ENCODE measurements around the gene RAE1. TPM values are rescaled to one million over a fixed set of nuclear protein-coding genes. Genes with fewer than 3 reads are reported as not detected.

The RAE1 gene
- total RNA-seq, 1 donor from 2014 or later: 24.7 TPM

GRCh38 chr20:57390604-57391438 is 39.8 kb downstream of the RAE1 start, which contains the start of gene RBM38:
Gene RBM38, plus strand, starts transcription at chr20:57391396. Its CDS starts 186 bp downstream, at chr20:57391582.
- H3K9me3 Mint-ChIP-seq (ENCODE audit: unreplicated experiment): no peaks in the 10 kb centered on the region
- no peak for TF ChIP-seq CTCF (IDR thresholded peaks at IDR 0.05)

DNA sequence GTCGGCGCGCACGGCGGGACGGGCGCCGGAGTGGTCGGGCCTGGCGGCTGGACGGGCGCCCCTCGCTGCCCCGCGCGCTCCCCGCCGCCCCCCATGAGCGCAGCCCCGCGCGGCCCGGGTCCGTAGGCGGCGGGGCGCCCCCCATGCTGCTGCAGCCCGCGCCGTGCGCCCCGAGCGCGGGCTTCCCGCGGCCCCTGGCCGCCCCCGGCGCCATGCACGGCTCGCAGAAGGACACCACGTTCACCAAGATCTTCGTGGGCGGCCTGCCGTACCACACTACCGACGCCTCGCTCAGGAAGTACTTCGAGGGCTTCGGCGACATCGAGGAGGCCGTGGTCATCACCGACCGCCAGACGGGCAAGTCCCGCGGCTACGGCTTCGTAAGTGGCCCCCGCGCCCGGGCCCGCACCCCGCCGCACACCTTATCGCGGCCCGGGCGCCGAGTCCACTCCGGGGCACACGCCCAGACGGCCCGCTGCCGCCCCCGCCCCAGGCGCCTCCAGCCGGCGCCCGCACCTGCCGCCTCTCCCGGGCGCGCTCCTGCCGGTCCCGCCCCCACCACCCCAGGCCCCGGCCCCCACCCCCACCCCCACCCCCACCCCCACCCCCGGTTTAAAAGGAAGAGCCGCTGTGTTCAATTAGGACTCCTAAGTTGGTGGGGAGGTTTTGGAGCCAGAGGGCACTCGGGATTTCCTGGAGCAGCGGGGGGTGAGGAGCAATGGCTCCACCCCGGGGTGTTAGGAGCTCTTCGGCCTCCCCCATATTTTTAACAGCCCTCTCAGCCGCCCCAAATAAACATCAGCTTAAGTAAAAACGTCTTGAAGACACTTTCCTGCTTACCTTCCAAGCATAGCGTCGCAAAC is 40.6 kb downstream of the RAE1 start:
- Mint-ChIP-seq H3K4me3 (ENCODE audit: unreplicated experiment) (peak overlapping the region; percentile 80), H3K27me3 (ENCODE audit: unreplicated experiment) (no peaks in the 10 kb centered on the region), H3K36me3 (ENCODE audit: unreplicated experiment) (peaks cover 11% of the 10 kb centered on the region), H3K27ac (ENCODE audit: unreplicated experiment) (peak overlapping the region; percentile 14), H3K9me3 (ENCODE audit: unreplicated experiment) (no peaks in the 10 kb centered on the region), H3K4me1 (ENCODE audit: unreplicated experiment) (peaks cover 49% of the 10 kb centered on the region)
- DNase-seq (ENCODE audit: extremely low spot score, unreplicated experiment): no peak
- no peak for TF ChIP-seq CTCF (IDR thresholded peaks at IDR 0.05)

More at GRCh38 chr20:57390604-57391438, 39.8 kb downstream of the RAE1 start, which contains the start of gene RBM38:
- H3K36me3 Mint-ChIP-seq (ENCODE audit: unreplicated experiment): peaks cover 6% of the 10 kb centered on the region
- no peak for DNase-seq (ENCODE audit: extremely low spot score, unreplicated experiment)
- H3K27me3 Mint-ChIP-seq (ENCODE audit: unreplicated experiment): no peaks in the 10 kb centered on the region
- peak within 1 kb of the TSS; percentile 80 for H3K4me3 Mint-ChIP-seq (ENCODE audit: unreplicated experiment)
- H3K4me1 Mint-ChIP-seq (ENCODE audit: unreplicated experiment): peaks cover 46% of the 10 kb centered on the region
- H3K27ac Mint-ChIP-seq (ENCODE audit: unreplicated experiment): peak within 1 kb of the TSS; percentile 31

GRCh38 chr20:57392512-57393271 is 41.6 kb downstream of the RAE1 start:
- peak overlapping the region; percentile 80 for H3K4me3 Mint-ChIP-seq (ENCODE audit: unreplicated experiment)
- no peak for TF ChIP-seq CTCF (IDR thresholded peaks at IDR 0.05)
- DNase-seq (ENCODE audit: extremely low spot score, unreplicated experiment): no peak
- peaks cover 49% of the 10 kb centered on the region for H3K4me1 Mint-ChIP-seq (ENCODE audit: unreplicated experiment)
- H3K27ac Mint-ChIP-seq (ENCODE audit: unreplicated experiment): peak overlapping the region; percentile 46
- no peaks in the 10 kb centered on the region for H3K9me3 Mint-ChIP-seq (ENCODE audit: unreplicated experiment)
- no peaks in the 10 kb centered on the region for H3K27me3 Mint-ChIP-seq (ENCODE audit: unreplicated experiment)
- H3K36me3 Mint-ChIP-seq (ENCODE audit: unreplicated experiment): peaks cover 13% of the 10 kb centered on the region

DNA sequence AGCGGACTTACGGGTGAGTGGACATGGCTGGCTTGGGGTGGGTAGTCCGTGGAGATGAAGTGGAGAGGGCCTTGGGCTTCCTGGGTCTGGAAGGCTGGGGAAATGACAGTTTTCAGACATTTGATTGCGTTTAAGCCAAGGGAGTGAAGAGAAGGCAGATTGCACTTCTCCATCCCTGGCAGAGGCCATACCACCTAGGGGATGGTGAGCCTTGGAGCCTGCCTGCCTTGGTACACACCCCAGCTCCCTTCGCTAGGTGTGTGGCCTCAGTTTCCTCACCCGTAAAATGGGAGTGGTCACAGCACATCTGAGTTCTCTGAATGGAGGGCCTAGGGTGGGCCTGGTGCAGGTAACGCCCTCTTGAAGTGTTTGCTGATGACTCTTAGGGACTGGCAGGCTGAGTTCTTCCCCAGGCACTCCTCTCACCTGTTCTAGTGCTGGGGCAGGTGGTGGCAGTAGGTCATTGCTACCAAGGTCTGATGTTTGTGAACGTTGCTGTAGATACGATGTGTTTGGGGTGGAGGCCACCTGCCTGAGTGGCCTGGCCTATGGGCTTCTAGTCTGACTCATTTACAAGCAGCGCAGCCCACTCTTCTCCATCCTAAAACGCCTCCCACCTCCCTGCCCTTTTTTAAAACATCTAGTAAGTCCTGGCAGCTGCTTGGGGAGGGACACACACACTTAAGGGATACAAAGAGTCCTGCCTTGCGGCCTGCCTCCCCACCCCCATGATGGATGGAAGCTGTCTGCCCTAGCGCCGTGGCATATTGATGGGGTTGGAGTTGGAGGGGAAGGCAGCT is 42.5 kb downstream of the RAE1 start:
- Mint-ChIP-seq H3K4me1 (ENCODE audit: unreplicated experiment) (peaks cover 55% of the 10 kb centered on the region), H3K27me3 (ENCODE audit: unreplicated experiment) (no peaks in the 10 kb centered on the region), H3K4me3 (ENCODE audit: unreplicated experiment) (peak overlapping the region; percentile 80), H3K27ac (ENCODE audit: unreplicated experiment) (peak overlapping the region; percentile 46), H3K36me3 (ENCODE audit: unreplicated experiment) (peaks cover 16% of the 10 kb centered on the region), H3K9me3 (ENCODE audit: unreplicated experiment) (no peaks in the 10 kb centered on the region)
- no peak for TF ChIP-seq CTCF (IDR thresholded peaks at IDR 0.05)
- no peak for DNase-seq (ENCODE audit: extremely low spot score, unreplicated experiment)

Measured in osteocyte (in vitro differentiated cells).